Fibroblast of skin of left biceps (primary cell): ENCODE data around the gene RADIL.

Experiments used
- DNase-seq, 2 experiments: peaks; one replicate each; pipeline ENCODE4 v3.0.0-alpha.2; 2013; ENCODE audit warnings: low read depth in 2 of 2

The RADIL gene

DNA sequence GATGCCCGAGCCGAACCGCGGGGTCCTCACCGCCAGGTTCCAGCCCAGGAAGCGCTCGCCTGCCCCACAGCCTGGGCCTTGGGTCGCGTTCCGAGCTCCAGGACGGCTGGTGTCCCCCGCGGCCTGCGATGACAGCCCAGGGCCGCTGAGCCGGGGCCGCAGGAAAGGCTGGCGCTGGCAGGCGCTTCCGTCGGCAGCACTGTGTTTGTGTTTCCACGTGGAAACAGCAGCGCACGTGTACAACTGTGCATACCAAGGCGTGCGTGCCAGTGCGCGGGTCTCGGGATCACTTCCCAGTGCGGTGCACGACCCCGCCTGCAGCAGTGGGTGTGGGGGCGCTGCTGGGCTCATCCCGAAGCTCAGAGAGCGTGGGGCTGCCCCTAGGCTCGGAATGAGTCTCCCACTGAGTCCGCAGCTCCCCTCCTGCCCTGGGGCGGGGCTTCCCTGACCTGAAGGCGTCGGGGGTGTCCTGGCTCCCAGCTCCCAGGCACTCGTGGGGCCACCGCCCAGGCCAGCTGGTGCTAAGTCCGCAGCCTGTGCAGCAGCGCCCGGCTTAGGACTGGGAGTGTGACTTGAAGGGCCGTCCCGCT, 90.9 kb downstream of the RADIL start:
- no peak for DNase-seq

DNA sequence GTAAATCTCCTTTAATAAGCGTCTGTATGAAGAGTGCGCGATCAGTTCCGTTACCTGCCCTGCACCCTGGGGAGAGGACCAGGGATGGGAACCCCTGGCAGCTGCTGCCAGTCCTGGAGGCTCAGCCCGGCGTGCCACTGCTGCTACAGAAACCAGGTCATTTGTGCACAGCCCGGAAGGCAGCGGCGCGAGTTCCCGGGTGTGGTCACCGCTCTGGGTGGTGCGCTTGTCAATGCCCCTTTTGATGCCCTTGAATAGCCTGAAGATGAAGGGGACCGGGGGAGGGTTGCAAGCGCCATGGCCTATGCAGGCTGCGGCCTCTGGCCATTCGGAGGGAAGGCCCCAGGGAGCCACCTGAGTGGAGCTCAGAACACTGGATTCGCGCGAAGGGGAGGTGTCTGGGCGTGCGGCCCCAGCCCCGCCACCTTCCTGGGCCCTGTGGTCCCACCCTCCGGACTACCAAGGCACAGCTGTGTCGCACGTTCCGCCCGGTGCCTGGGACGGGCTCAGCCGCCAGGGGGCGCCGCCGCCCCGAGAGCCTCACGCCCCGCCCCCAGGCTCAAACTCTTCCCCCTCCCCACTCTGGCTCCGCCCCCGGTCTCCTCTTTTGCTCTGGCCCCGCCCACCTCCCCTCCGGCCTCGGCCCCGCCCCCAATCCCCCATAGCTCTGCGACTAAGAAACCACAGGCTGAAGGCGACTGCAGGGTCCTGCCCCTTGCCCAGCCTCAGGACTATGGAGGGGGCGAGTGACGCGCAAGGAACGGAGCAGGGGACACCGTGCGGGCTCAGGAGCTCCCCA, 91.6 kb downstream of the RADIL start:
- DNase-seq = peak; percentile 27 to 29

DNA sequence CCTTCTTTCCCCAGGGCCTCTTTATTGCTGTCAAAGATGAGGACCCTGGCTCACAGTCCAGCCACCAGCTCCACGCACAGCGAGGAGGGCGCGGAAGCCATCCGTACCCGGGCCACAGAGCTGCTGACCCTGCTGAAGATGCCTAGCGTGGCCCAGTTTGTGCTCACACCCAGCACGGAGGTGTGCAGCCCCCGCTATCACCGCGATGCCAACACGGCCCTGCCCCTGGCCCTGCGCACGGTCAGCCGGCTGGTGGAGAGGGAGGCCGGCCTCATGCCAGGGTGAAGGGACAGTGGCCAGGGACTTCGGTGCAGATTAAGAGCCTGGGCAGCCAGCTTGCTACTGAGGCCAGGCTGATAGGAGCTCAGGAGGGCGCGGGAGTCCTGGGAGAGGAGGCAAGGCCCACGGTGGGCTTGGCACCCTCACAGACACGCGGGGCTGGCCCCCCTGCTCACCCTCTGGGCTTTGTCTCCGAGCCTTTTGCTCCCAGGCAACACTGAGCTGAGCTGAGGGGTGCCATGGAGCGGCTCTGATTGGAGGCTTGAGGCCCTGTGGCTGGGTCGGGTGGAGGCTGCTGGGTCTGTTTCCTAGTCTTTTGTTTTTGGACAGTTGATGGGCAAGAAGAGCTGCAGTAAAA, 92.3 kb downstream of the RADIL start:
- no peak for DNase-seq

DNA sequence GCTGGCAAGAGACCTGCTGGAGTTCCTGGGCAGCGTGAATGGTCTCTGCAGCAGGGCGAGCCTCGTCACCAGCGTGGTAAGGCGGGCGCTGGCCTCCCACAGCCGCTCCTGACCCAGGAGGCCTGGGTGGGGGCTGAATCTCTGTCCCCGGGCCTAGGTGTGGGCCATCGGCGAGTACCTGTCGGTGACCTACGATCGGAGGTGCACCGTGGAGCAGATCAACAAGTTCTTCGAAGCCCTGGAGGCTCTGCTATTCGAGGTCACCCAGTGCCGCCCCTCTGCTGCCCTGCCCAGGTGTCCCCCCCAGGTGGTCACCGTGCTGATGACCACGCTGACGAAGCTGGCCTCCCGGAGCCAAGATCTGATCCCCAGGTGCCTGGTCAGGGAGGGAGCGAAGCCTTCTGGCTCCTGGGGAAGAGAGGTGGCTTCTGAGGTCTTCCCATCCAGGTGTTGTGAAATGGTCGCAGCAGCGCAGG, 93.0 kb downstream of the RADIL start:
- DNase-seq = no peak

DNA sequence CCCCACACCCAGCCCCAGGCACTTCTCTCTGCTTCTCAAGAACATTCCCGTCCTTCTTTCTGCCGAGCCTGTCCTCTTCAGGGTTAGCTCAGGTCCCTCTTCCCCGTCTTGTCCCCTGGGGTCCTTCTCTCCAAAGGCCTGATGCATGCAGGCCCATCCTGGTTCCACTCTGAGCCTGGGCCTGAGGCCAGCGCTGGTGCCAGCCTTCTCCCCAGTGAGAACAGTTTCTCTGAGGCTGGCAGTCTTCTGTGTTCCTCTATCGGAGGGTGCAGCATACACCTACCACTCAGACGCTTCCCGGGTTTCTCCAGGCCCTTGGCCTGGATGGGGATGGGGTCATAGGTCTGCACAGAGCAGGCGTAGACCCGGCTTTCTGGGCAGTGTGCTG, 93.4 kb downstream of the RADIL start:
- DNase-seq = no peak

DNA sequence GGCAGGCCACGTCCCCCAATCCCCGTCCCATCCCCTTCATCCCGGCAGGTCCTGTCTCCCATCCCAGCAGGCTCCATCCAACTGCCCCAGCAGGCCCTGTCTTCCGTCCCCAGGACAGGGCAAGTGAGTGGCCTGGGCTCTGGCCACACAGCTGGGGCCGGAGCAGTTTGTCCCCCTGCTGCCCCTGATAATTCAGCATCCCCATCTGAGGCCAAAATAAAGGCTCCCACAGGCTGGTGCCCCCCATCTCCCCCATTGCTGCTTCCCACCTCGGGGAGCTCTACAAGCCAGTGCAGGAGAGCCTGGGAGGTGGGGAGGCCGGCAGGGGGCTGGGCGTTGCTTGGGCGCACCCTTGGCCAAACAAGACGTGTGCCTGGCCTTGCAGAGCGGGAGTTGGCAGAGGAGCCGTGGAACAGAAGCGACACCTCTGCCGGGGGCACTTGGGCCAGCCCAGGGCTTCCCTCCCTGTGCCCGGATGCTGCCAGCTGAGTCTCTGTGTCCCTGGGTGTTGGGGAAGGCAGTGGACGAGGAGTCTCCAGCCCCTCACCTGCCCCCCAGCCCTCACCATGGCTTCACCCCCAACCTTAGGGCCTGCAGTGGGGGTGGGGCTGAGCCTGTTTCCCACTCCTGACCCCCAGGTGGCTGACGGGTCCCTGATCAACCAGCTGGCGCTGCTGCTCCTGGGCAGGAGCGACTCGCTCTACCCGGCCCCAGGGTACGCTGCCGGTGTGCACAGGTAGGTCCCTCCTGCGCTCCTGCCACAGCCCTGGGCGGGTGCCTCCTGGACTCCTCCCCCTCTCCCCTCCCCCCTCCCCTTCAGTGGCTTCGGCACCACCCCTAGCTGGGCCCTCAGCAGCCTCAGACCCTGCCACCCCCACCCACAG, 94.1 kb downstream of the RADIL start:
- no peak for DNase-seq

DNA sequence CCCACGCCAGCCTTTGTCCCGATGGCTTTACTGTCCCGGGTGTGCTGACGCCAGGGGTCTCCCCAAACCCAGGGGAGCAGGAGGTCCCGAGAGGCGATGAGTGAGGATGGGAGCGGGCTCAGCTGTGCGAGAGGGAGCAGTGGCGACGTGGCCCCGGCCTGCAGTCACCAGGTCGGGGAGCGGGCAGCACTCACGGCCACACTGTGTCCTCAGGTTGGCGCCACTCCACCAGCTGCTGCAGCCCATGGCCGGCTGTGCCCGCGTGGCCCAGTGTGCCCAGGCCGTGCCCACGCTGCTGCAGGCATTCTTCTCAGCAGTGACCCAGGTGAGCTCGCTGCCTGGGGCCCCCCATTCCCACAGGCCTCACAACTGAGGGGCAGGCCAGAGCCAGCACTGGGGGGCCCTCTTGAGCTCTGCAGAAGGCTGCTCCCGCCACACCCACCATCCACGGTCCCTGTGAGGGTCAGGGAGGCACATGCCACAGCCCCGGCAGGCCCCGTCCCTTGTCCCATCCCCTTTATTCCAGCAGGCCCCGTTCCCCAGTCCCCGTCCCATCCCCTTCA, 94.8 kb downstream of the RADIL start:
- no peak for DNase-seq

DNA sequence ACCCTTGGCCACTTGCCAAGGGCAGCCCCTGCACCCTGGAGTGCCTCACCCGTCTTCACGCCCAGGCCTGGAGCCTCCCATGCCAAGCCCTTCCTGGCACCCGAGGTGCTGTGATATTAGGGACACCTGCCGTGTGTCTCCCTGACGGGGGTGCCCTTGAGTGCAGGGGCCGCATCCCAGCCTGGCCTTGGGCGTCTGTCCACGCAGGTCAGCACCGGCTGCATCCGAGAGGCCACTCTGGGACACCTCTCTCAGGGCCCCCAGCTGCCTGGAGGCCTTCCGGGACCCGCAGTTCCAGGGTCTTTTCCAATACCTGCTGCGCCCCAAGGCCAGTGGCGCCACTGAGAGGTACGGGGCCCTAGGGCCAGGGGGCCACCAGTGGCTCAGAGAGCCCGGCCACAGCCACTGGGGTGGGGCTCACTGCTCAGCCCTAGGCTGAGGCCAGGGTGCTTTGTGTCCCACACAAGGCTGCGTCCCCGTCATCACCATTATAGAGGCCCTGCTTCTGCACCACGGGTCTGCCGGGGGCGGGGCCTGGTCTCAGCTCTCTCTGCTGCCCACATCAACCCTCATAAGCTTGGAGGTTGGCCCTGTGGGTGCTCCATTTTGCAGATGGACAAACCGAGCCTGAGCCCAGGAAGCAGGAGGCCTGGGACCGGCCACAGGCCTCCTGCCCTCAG, 95.4 kb downstream of the RADIL start:
- no peak for DNase-seq

DNA sequence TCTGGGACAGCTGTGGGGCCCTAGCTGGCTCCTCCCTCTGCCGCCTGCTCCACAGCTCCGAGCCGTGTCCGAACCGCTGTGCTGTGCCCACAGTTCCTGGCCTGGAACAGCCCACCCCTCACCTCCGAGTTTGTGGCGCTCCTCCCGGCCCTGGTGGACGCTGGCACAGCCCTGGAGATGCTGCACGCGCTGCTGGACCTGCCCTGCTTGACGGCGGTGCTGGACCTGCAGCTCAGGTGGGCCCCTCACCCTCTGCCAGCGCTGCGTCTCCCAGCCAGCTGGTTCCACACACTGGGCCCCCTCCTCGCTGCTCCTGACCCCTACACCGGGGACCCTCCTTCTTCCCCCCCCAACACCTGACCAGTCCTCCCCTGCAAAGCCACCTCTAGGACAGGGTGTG, 96.0 kb downstream of the RADIL start:
- no peak for DNase-seq

DNA sequence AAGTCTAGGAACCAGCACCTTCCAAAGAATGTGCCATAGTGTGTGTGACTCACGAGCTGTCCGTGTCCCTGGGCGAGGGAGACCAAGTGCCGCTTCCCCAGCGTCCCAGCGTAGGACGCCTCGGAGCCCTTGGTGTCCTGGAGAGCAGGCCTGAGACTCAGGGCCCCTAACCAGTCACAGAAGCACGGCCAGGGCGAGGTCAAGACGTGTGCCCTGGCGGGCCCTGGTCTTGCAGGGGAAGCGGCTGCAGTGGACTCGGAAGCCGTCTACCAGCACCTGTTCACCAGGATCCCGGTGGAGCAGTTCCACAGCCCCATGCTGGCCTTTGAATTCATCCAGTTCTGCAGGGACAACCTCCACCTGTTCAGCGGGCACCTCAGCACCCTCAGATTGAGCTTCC, 97.5 kb downstream of the RADIL start:
- no peak for DNase-seq

DNA sequence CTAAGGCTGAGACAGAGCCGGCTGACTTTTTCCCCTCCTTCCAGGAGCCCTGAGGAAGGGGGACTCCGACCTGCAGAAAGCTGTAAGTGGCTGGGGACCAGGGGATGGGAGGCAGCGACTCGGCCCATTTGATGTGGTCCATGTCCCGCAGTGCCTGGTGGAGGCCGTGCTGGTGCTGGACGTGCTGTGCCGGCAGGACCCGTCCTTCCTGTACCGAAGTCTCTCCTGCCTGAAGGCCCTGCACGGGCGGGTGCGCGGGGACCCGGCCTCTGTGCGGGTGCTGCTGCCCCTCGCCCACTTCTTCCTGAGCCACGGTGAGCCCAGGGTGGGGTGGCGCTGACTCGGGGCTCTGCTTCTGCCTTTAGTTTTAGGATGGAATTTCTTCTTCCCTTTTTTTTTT, 98.1 kb downstream of the RADIL start:
- no peak for DNase-seq

DNA sequence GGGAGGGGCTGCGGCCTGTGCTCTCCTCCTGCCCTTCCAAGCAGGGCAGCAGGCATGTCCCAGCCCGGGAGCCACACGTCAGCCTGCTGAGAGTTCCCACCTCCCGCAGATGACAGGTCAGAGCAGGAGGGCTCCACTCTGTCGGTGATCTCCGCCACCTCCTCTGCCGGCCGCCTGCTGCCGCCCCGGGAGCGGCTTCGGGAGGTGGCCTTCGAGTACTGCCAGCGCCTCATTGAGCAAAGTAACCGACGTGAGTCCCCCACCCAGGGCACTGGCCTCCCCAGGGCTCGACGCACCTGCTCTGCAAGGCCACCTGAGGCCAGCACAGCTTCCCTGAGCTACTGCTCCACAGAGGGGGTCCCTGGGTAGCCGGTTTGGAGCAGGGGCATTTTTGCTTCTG, 98.7 kb downstream of the RADIL start:
- no peak for DNase-seq

DNA sequence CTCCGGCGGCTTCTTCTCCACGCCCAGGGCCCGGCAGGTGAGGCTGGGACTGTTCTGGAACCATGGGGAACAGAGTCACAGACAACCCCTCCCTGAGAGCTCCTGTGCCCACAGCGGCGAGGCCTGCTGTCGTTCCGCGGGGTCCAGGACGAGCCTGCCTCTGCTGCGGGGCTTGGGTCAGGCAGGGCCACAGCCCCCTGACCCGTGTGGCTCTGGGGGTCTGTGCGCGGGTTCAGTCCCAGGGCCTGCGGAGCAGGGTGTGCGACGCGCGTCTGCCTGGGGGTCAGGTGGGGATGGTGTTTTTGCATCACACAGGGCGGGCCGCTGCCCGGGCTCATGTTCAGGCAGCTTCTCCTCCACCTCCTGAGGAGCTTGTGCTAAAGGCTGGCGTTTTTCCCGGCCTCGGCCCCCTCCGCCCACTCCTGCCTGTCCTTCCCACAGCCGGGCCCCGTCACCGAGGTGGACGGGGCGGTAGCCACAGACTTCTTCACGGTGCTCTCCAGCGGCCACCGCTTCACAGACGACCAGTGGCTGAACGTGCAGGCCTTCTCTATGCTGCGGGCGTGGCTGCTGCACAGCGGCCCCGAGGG, 99.7 kb downstream of the RADIL start:
- DNase-seq = no peak

DNA sequence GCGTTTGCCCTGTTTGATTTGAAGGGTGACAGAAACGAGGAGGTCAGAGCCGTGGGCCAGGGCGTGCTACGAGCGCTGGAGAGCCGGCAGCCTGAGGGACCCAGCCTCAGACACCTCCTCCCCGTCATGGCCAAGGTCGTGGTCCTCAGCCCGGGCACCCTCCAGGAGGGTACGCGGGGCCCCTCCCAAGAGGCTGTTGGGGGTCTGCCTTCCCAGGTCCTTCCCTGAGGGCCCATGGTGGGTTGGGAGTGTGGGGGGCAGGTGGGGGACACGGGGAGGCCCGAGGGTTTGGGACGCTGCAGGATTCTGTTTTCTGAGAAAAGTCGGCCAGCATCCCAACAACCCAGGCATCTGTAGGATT, 100.2 kb downstream of the RADIL start:
- DNase-seq = no peak

DNA sequence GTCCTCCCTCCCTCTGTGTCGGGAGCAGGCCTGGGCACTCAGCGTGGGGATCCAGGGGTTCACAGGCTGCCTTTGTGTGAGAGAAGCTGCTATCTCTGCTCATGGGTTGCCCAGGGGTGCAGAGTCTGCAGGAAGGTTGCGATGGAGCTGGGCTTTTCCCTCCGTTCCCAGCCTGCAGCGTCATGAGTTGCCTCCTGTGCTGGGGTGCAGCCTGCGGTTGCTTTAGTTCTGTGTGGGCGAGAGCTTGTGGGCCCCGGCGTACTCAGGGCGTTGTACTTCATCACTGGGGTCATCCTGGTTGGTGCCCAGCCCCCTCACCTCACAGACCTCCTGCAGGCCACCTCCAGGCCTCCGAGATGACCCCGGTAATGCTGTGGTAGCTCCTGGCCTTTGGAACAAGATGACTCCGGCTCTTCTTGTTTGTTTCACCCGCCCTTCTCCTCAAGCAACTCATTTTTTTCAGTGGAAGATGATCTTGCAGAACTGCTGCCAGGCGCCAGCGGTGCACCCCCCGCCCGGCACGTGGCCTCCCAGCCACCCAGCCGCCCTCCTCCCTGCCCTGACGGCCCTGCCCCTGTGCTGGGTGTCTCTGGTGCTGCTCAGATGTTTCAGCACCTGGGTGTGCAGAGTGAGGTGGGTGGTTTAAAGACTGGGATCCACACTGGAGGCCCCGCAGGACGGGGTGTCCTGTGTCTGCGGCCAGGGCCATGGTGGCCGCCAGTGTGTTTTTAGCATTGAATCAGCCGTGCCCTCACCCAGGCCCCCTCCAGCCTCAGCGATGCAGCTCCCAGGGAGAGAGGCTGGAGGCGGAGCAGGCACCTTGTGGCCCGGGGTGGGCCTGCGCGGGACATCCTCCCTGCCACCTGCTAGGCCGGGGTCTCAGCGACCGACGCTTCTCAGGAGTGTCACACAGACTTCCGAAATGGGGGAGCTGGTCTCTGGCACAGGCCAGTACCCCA, 100.9 kb downstream of the RADIL start:
- no peak for DNase-seq

DNA sequence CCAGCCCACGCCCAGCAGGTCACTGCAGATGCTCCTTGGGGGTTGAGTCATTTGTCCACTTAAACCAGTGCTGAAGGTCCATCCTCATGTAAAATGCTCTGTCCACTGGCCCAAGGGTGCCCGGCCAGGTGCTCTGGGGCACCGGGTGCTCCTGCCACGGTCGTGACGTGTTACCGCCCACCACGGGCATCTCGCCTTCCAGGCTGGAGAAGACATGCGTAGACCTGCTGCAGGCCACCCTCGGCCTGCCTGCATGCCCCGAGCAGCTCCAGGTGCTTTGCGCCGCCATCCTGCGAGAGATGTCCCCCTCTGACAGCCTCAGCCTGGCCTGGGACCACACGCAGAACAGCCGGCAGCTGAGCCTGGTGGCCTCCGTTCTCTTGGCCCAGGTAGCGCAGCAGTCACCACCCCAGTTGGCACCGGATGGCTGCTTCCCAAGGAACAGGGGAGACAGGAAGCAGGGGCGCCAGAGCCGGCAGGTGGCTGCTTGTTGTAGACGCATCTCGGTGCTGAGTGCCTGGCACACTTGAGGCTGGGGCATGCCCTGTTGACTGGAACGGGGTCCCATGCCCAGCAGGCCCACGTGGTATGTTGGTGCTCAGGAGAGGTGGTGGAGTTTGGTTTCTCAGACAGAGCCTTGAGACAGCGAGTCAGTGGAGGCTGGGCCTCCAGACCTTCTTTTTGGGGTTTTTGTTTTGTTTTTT, 102.0 kb downstream of the RADIL start:
- no peak for DNase-seq

DNA sequence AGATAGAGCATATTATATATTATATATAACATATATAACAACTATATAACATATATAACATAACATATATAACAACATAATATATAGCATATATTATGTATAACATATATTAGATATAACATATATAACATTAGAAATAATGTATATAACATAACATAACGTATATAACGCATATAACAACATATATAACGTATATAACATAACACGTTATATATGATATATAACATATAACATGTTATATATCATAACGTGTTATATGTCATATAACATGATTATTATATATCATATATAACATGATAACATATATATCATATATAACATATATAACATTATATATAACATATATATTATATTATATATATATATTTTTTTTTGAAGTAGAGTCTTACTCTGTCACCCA, 104.4 kb downstream of the RADIL start:
- no peak for DNase-seq

DNA sequence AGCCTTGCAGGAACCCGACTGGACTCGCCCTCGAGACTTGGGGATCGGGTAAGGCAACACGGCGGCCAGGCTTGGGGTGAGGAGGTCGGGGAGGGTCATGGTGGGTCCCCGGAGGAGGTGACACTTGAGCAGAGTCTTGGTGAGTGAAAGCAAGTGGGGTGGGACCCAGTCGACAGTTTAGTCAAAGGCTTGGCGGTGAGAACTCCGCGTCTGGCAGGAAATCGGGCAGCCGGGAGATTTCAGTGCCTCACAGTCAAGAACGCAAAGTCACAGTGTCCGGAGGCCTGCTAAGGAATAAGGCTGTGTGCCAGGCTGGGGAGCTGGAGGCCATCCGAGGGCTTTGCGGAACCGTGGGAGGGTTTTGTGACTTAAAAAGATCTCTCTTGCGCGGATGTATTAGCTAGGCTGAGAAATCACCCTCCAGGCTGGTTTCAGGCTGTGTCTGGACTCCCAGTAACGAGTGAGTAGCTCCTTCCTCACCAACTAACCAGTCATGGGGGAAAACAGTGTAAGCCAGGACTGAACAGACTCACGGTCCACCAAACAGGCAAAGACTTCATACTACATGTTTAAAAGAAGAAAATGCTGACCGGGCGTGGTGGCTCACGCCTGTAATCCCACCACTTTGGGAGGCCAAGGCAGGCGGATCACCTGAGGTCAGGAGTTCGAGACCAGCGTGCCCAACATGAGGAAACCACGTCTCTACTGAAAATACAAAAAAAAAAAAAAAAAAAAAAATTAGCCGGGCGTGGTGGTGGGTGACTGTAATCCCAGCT, 107.5 kb downstream of the RADIL start:
- DNase-seq = no peak
